GM12875 (cell line): Measurements from ENCODE around the gene ZNFX1.

ENCODE experiments used
- H3K4me3 ChIP-seq: one replicate; pipeline ENCODE4 v1.5.1; 2011; ENCODE audit warnings: low read depth, low read length, control low read depth
- CTCF ChIP-seq: IDR thresholded peaks from 2 replicates; pipeline ENCODE4 v1.5.1; 2011; ENCODE audit warnings: low read depth, mild to moderate bottlenecking, control low read depth, inconsistent platforms, low read length, moderate library complexity, borderline replicate concordance; ENCODE audit not compliant: insufficient read depth

ZNFX1 gene

GRCh38 chr20:49272654-49273053 is 5.2 kb downstream of the ZNFX1 start:
- no peak overlapping the region for H3K4me3 ChIP-seq
- TF ChIP-seq CTCF: no peak

- no peak for TF ChIP-seq CTCF
- no peak overlapping the region for H3K4me3 ChIP-seq
Observed at GRCh38 chr20:49270736-49271135, 7.1 kb downstream of the ZNFX1 start.

DNA sequence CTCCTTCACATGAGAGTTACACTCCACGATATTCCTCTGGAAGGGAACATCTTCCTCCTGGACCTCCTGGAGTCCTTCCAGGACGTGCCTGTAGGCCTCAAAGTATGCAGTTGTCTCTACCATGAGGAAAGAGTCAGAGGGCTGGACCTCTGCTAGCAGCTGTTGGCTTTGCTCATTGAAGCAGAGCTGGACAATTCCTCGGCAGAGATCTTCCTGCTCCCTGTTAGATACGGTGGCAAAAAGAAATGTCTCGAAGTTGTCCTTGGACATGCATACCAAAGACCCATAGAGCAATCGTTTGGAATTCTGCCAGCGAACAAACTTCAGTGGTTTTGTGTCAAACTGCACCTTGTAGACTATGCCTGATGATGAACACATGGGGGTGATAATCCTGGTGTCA is 7.7 kb downstream of the ZNFX1 start:
- no peak for TF ChIP-seq CTCF
- H3K4me3 ChIP-seq: no peak overlapping the region

DNA sequence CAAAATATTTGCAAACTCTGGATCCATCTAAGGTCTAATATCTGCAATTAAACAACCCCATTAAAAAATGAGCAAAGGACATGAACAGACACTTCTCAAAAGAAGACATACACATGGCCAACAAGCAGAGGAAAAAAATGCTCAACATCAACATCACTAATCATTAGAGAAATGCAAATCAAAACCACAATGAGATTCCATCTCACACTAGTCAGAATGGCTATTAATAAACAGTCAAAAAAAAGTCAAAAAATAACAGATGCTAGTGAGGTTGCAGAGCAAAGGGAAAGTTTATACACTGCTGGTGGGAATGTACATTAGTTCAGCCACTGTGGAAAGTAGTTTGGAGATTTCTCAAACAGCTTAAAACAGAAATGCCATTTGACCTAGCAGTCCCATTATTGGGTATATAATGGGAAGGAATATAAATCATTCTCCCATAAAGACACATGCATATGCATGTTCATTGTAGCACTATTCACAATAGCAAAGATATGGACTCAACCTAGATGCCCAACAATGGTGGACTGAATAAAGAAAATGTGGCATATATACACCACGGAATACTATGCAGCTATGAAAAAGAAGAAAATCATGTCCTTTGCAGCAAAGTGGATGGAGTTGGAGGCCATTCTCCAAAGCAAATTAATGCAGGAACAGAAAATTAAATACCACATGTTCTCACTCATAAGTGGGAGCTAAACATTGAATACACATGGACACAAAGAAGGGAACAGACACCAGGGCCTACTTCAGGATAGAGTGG is 9.1 kb downstream of the ZNFX1 start:
- TF ChIP-seq CTCF: no peak
- no peak overlapping the region for H3K4me3 ChIP-seq

DNA sequence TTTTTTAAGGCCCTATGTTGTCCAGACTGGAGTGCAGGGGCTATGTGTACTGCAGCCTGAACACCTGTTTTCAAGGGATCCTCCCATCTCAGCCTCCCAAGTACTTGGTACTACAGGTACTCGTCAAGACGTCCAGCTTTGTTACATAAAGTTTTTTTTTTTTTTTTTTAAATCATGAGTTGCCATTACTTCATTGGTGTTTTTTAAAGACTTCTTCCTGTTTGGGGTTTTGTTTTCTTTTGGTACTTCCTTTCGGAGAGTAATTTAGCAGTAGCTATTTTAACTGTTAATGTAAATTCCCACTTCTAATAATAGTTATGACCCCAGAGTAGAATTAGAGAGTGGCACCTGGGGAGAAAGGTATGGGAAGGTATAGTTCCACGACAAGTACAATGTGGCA is 10.5 kb downstream of the ZNFX1 start:
- no peak for TF ChIP-seq CTCF
- no peak overlapping the region for H3K4me3 ChIP-seq

GRCh38 chr20:49262444-49262843 is 15.4 kb downstream of the ZNFX1 start:
- H3K4me3 ChIP-seq: no peak overlapping the region
- no peak for TF ChIP-seq CTCF

- no peak overlapping the region for H3K4me3 ChIP-seq
- TF ChIP-seq CTCF: no peak
Observed at GRCh38 chr20:49261173-49261572, 16.7 kb downstream of the ZNFX1 start.
